ENCODE results near the gene OS9. TPM values are rescaled to one million over a fixed set of nuclear protein-coding genes. Genes with fewer than 3 reads are reported as not detected.
A peak's percentile ranks its signal among the peaks of the same experiment; 100 is the strongest.

The OS9 gene
- total RNA-seq, 1 donor from 2014 or later = 263 TPM

DNA sequence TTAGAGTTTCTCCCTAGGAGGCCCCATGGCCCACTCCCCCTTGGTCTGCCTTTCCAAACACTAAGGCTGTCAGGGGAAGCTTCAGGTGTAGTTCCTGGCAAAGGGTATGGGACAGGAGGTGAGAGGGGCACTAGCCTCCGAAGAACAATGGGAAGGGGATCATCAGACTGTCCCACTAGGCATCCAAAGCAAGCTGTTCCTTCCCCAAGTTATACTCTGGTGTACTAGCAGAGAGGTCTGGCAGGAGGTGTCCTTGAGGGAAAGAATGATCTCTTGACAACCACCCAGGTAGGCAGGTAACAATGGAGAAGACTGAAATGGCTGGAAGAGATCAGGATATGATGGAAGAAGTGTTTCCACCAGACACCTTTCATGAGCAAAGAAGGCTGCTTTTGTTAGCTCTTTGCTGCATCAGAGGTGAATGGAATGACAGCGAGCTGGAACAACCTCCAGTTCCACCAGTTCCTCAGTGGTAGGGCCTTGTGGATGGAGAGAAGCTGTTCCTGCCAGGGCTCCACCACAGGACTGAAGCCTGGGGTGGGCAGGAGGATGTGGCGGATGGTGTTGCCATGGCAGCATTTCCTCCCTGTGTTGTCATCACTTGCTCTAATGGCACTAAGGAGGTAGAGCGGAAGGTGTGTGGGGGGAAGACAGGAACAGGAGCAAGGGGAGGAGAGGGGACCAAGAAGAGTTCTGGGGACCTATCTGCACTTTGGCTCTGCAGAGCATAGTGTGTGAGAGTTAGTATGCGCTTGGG, 46.9 kb downstream of the OS9 start:
- Histone ChIP-seq H3K4me1 (peaks cover 10% of the 10 kb centered on the region), H3K9me3 (no peaks in the 10 kb centered on the region), H3K27ac (no peak overlapping the region), H3K36me3 (no peaks in the 10 kb centered on the region), H3K27me3 (peaks cover 45% of the 10 kb centered on the region), H3K4me3 (peak overlapping the region; percentile 46)
- ATAC-seq = peak; percentile 2
- TF ChIP-seq CTCF (IDR thresholded peaks at IDR 0.05) = no peak
- no peak for DNase-seq
- intact Hi-C loops (cut with DNase I) = no loop called here

DNA sequence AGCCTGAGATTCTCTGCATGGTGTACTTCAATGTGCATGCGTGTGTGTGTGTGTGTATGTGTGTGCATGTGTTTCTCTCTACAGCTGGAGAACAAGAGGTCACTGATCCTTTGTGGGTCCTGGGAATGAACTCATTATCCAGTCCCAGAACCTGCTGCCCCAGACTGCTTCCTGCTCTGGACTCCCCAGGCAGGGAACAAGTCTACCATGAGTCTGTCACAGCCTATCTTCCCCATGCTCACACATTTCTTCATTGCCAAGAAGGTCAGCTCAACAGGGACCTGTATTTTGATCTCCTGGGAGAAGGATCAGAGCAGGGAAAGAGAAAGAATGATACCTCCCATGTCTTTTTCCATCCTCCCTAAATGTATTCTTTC, 47.5 kb downstream of the OS9 start:
- no peak for ATAC-seq
- peak overlapping the region; percentile 39 for H3K27ac ChIP-seq
- no peak for TF ChIP-seq CTCF (IDR thresholded peaks at IDR 0.05)
- no peaks in the 10 kb centered on the region for H3K36me3 ChIP-seq
- intact Hi-C loops (cut with DNase I) = no loop called here
- H3K27me3 ChIP-seq = peaks cover 41% of the 10 kb centered on the region
- no peak for DNase-seq
- peak overlapping the region; percentile 46 for H3K4me3 ChIP-seq
- peaks cover 14% of the 10 kb centered on the region for H3K4me1 ChIP-seq
- H3K9me3 ChIP-seq = no peaks in the 10 kb centered on the region

DNA sequence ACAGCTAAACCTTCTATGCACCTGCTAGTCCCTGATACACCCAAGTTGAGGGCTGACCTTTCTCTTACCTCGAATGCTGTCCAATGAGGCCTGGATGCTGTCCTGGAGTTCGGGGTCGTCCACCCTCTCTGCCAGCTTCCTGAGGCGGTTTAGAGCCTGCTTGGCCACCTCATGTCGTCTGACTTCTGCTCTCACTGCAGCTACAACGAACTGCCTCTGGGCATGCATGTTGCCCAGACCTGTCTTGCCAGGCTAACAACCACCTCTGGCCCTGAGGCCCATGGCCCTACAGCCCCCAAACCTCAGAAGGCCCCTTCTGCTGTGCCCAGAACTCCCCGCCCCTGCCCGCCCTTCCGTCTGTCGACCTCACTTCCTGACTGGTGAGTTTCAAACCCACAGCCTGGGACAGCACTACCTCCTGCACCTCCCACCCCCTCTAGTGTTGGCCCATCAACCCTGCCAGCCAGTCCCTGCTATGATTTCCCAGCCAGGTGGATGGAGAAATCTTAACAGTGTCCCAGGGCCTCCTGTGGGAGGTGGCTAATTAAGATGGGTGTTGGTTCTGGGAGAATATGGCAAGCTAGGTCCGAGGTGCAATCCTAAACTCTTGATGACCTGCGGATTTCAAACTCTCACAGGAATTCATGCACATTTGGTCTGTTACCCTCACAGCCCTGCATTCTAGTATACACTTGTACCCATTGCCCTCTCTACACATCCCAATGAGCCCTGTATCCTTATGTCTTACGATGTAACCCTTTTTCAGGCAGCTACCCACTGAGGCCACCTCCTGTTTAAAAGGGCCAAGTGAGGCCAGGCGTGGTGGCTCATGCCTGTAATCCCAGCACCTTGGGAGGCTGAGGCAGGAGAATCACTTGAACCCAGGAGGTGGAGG, 48.2 kb downstream of the OS9 start:
- intact Hi-C loops (cut with DNase I) = no loop called here
- ATAC-seq (peak; percentile 34), DNase-seq (peak; percentile 77)

GRCh38 chr12:57743769-57744168, 49.8 kb downstream of the OS9 start:
- no peak for TF ChIP-seq CTCF (IDR thresholded peaks at IDR 0.05)
- DNase-seq (no peak), ATAC-seq (no peak)
- H3K9me3 ChIP-seq = no peaks in the 10 kb centered on the region
- H3K36me3 ChIP-seq = peaks cover 21% of the 10 kb centered on the region
- H3K4me3 ChIP-seq = no peak overlapping the region
- peaks cover 21% of the 10 kb centered on the region for H3K27me3 ChIP-seq
- intact Hi-C loops (cut with DNase I) = no loop called here
- H3K4me1 ChIP-seq = peaks cover 14% of the 10 kb centered on the region
- no peak overlapping the region for H3K27ac ChIP-seq

More for the DNA sequence above, 48.2 kb downstream of the OS9 start:
- Histone ChIP-seq H3K4me3 (peak overlapping the region; percentile 46), H3K36me3 (peaks cover 4% of the 10 kb centered on the region), H3K27ac (peak overlapping the region; percentile 39), H3K9me3 (no peaks in the 10 kb centered on the region), H3K4me1 (peaks cover 14% of the 10 kb centered on the region), H3K27me3 (peaks cover 35% of the 10 kb centered on the region)
- TF ChIP-seq CTCF (IDR thresholded peaks at IDR 0.05) = peak; percentile 17

- DNase-seq (peak; percentile 87), ATAC-seq (peak; percentile 74)
- Histone ChIP-seq H3K4me1 (peaks cover 14% of the 10 kb centered on the region), H3K4me3 (peak overlapping the region; percentile 75), H3K27me3 (peaks cover 16% of the 10 kb centered on the region), H3K27ac (peak overlapping the region; percentile 94), H3K9me3 (no peaks in the 10 kb centered on the region), H3K36me3 (peaks cover 26% of the 10 kb centered on the region)
- TF ChIP-seq CTCF (IDR thresholded peaks at IDR 0.05) = no peak
- intact Hi-C loops (cut with DNase I) = no loop called here
These were observed 50.4 kb downstream of the OS9 start for GRCh38 chr12:57744194-57744776.
